ENCODE data around the gene NCAPH2. TPM values are rescaled to one million over a fixed set of nuclear protein-coding genes. Genes with fewer than 3 reads are reported as not detected.

NCAPH2 gene
- total and polyA plus RNA-seq, 2 of the 8 experiments (the other 6 are each of a cell fraction or from before 2014, with no cell fraction given) = 62.2 to 81.6 TPM

- TF ChIP-seq CHD7 (IDR thresholded peaks at IDR 0.05; ENCODE audit: insufficient replicate concordance, low read length) (no peak), TBP (IDR thresholded peaks at IDR 0.05; ENCODE audit: low read depth, low read length) (no peak), CEBPB (IDR thresholded peaks at IDR 0.05; ENCODE audit: low read depth, low read length) (no peak), RFX5 (IDR thresholded peaks at IDR 0.05; ENCODE audit: borderline replicate concordance, low read depth, low read length) (no peak)
These were observed 46.0 kb upstream of the NCAPH2 start (continued) for GRCh38 chr22:50461979-50462540.

All from H1 (cell line).